ENCODE results near the gene ZNF787.

ZNF787 gene

DNA sequence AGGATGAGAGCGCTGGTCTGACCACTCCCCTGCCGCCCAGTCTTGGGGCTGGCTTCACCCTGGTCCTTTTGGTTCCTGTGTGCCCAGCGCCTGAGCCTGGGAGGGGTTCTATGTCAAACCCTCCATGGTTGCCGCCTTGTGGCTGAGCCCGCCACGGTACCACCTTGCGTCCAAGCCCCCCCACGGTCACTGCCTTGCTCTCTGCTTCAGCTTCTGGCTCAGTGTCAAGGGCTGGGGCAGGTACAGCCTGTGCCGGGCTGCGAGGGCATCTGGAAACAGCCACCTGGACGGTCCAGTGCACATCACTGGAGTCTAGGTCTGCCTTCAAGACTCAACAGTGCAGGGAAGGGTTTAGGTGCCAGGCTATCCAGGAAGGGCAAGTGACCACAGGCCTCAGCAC is 40.4 kb upstream of the ZNF787 start:
- H2AK5ac ChIP-seq (ENCODE audit: low read length): no peak overlapping the region
- H2BK5ac ChIP-seq (ENCODE audit: low read length): no peak overlapping the region
- no peak overlapping the region for H2BK120ac ChIP-seq (ENCODE audit: low read depth, low read length)
- H3K27me3 ChIP-seq (ENCODE audit: insufficient read depth, low read length, poor library complexity): no peaks in the 10 kb centered on the region
- no peak overlapping the region for H4K5ac ChIP-seq (ENCODE audit: low read length)
- no CpG with 5 or more reads among the region's 11 CpGs for WGBS (ENCODE audit: extremely low coverage, insufficient coverage, low lambda C conversion rate)
- H3K9ac ChIP-seq (ENCODE audit: low read length): no peak overlapping the region
- H3K79me1 ChIP-seq (ENCODE audit: low read length): no peaks in the 10 kb centered on the region
- H4K8ac ChIP-seq (ENCODE audit: low read depth, low read length): no peak overlapping the region
- H2BK15ac ChIP-seq (replicated peaks; ENCODE audit: low read depth): no peak overlapping the region
- no peak overlapping the region for H3K4me3 ChIP-seq (ENCODE audit: low read length)
- no peaks in the 10 kb centered on the region for H3K36me3 ChIP-seq (ENCODE audit: control insufficient read depth, insufficient read depth, low read length)
- H3K4me1 ChIP-seq (ENCODE audit: control insufficient read depth, low read depth, low read length): no peaks in the 10 kb centered on the region
- H3K79me2 ChIP-seq (ENCODE audit: control insufficient read depth, insufficient read depth, low read length): no peaks in the 10 kb centered on the region
- no peak overlapping the region for H3K18ac ChIP-seq (ENCODE audit: low read length)
- no peak overlapping the region for H3K56ac ChIP-seq (ENCODE audit: low read length)
- H3K4me2 ChIP-seq (ENCODE audit: low read length): no peak overlapping the region
- H3K23ac ChIP-seq (ENCODE audit: low read length): no peak overlapping the region
- H3K4ac ChIP-seq (ENCODE audit: low read depth, low read length): no peak overlapping the region
- H3K27ac ChIP-seq (ENCODE audit: low read depth, low read length): no peak overlapping the region
- DNase-seq: no peak

DNA sequence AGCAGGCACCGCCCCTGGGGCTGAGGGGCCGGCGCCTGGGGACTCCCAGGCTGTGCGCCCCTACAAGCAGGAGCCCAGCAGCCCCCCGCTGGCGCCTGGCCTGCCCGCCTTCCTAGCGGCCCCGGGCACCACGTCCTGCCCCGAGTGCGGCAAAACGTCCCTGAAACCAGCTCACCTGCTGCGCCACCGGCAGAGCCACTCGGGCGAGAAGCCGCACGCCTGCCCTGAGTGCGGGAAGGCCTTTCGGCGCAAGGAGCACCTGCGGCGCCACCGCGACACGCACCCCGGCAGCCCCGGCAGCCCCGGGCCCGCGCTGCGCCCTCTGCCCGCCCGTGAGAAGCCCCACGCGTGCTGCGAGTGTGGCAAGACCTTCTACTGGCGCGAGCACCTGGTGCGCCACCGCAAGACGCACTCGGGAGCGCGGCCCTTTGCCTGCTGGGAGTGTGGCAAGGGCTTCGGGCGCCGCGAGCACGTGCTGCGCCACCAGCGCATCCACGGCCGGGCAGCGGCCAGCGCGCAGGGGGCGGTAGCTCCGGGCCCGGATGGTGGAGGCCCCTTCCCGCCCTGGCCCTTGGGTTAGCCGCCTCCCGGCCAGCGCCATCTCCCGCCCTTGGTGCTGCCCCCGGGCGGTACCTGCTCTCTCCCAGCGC is 38.7 kb upstream of the ZNF787 start:
- Histone ChIP-seq H3K4ac (ENCODE audit: low read depth, low read length) (no peak overlapping the region), H3K27ac (ENCODE audit: low read depth, low read length) (no peak overlapping the region), H3K4me1 (ENCODE audit: control insufficient read depth, low read depth, low read length) (no peaks in the 10 kb centered on the region), H4K5ac (ENCODE audit: low read length) (no peak overlapping the region), H2BK5ac (ENCODE audit: low read length) (no peak overlapping the region), H3K27me3 (ENCODE audit: insufficient read depth, low read length, poor library complexity) (no peaks in the 10 kb centered on the region), H3K18ac (ENCODE audit: low read length) (no peak overlapping the region), H3K4me2 (ENCODE audit: low read length) (no peak overlapping the region), H2BK120ac (ENCODE audit: low read depth, low read length) (no peak overlapping the region), H3K79me1 (ENCODE audit: low read length) (peaks cover 4% of the 10 kb centered on the region), H3K9ac (ENCODE audit: low read length) (no peak overlapping the region), H3K4me3 (ENCODE audit: low read length) (no peak overlapping the region), H3K36me3 (ENCODE audit: control insufficient read depth, insufficient read depth, low read length) (no peaks in the 10 kb centered on the region), H3K23ac (ENCODE audit: low read length) (no peak overlapping the region), H2BK15ac (replicated peaks; ENCODE audit: low read depth) (no peak overlapping the region), H3K79me2 (ENCODE audit: control insufficient read depth, insufficient read depth, low read length) (no peaks in the 10 kb centered on the region), H2AK5ac (ENCODE audit: low read length) (no peak overlapping the region), H3K56ac (ENCODE audit: low read length) (no peak overlapping the region), H4K8ac (ENCODE audit: low read depth, low read length) (no peak overlapping the region)
- no CpG with 5 or more reads among the region's 69 CpGs for WGBS (ENCODE audit: extremely low coverage, insufficient coverage, low lambda C conversion rate)
- no peak for DNase-seq

- H3K23ac ChIP-seq (ENCODE audit: low read length): no peak overlapping the region
Measured at GRCh38 chr19:56159009-56159559, 38.0 kb upstream of the ZNF787 start.

DNA sequence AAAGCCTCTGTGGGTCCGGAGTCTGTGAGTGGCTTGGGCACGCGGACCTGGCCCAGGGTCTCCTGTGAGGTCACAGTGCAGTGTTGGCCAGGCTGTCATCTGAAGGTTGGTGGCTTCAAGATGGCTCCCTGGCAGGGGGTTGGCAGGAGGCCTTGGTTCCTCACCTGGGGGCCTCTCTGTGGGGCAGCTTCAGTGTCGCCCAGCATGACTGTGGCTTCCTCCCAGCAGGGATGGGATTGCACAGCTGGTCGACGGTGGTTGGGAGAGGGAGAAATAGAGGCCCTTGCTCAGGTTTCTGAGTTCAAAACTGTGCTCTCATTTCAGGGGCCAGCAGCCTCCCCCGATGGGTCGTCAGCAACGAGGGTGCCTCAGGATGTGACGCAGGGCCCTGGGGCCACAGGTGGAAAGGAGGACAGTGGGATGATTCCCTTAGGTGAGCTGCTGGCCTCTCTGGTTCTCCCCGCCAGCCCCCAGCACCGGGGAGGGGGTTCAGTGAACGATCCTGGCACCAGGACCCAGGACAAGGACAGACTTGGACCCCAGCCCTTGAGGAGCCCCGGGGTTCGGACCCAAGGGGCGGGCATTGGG is 37.2 kb upstream of the ZNF787 start:
- no CpG with 5 or more reads among the region's 16 CpGs for WGBS (ENCODE audit: extremely low coverage, insufficient coverage, low lambda C conversion rate)
- Histone ChIP-seq H3K23ac (ENCODE audit: low read length) (no peak overlapping the region), H3K9ac (ENCODE audit: low read length) (no peak overlapping the region), H3K27me3 (ENCODE audit: insufficient read depth, low read length, poor library complexity) (no peaks in the 10 kb centered on the region), H3K4me3 (ENCODE audit: low read length) (no peak overlapping the region), H3K4me1 (ENCODE audit: control insufficient read depth, low read depth, low read length) (peaks cover 4% of the 10 kb centered on the region), H3K4ac (ENCODE audit: low read depth, low read length) (no peak overlapping the region), H2AK5ac (ENCODE audit: low read length) (no peak overlapping the region), H3K27ac (ENCODE audit: low read depth, low read length) (no peak overlapping the region), H2BK15ac (replicated peaks; ENCODE audit: low read depth) (no peak overlapping the region), H3K36me3 (ENCODE audit: control insufficient read depth, insufficient read depth, low read length) (no peaks in the 10 kb centered on the region), H3K79me1 (ENCODE audit: low read length) (peaks cover 4% of the 10 kb centered on the region), H2BK120ac (ENCODE audit: low read depth, low read length) (no peak overlapping the region), H3K18ac (ENCODE audit: low read length) (no peak overlapping the region), H3K79me2 (ENCODE audit: control insufficient read depth, insufficient read depth, low read length) (no peaks in the 10 kb centered on the region), H3K56ac (ENCODE audit: low read length) (no peak overlapping the region), H3K4me2 (ENCODE audit: low read length) (no peak overlapping the region), H2BK5ac (ENCODE audit: low read length) (no peak overlapping the region), H4K8ac (ENCODE audit: low read depth, low read length) (no peak overlapping the region), H4K5ac (ENCODE audit: low read length) (no peak overlapping the region)
- no peak for DNase-seq

More at GRCh38 chr19:56159009-56159559, 38.0 kb upstream of the ZNF787 start:
- no peak for DNase-seq
- Histone ChIP-seq H3K56ac (ENCODE audit: low read length) (no peak overlapping the region), H3K79me1 (ENCODE audit: low read length) (peaks cover 4% of the 10 kb centered on the region), H3K4ac (ENCODE audit: low read depth, low read length) (no peak overlapping the region), H3K79me2 (ENCODE audit: control insufficient read depth, insufficient read depth, low read length) (no peaks in the 10 kb centered on the region), H3K27ac (ENCODE audit: low read depth, low read length) (no peak overlapping the region), H4K8ac (ENCODE audit: low read depth, low read length) (no peak overlapping the region), H3K4me1 (ENCODE audit: control insufficient read depth, low read depth, low read length) (no peaks in the 10 kb centered on the region), H3K36me3 (ENCODE audit: control insufficient read depth, insufficient read depth, low read length) (no peaks in the 10 kb centered on the region), H2BK120ac (ENCODE audit: low read depth, low read length) (no peak overlapping the region), H4K5ac (ENCODE audit: low read length) (no peak overlapping the region), H3K4me2 (ENCODE audit: low read length) (no peak overlapping the region), H3K18ac (ENCODE audit: low read length) (no peak overlapping the region), H2AK5ac (ENCODE audit: low read length) (no peak overlapping the region), H3K9ac (ENCODE audit: low read length) (no peak overlapping the region), H3K27me3 (ENCODE audit: insufficient read depth, low read length, poor library complexity) (no peaks in the 10 kb centered on the region), H2BK5ac (ENCODE audit: low read length) (no peak overlapping the region), H3K4me3 (ENCODE audit: low read length) (no peak overlapping the region), H2BK15ac (replicated peaks; ENCODE audit: low read depth) (no peak overlapping the region)
- 100% methylated on average over 7 of the region's 9 CpGs for WGBS (ENCODE audit: extremely low coverage, insufficient coverage, low lambda C conversion rate)

- Histone ChIP-seq H2BK5ac (ENCODE audit: low read length) (no peak overlapping the region), H3K79me2 (ENCODE audit: control insufficient read depth, insufficient read depth, low read length) (no peaks in the 10 kb centered on the region), H3K79me1 (ENCODE audit: low read length) (peaks cover 4% of the 10 kb centered on the region), H3K18ac (ENCODE audit: low read length) (no peak overlapping the region), H2BK15ac (replicated peaks; ENCODE audit: low read depth) (no peak overlapping the region), H3K36me3 (ENCODE audit: control insufficient read depth, insufficient read depth, low read length) (no peaks in the 10 kb centered on the region), H2BK120ac (ENCODE audit: low read depth, low read length) (no peak overlapping the region), H3K4me1 (ENCODE audit: control insufficient read depth, low read depth, low read length) (peaks cover 9% of the 10 kb centered on the region), H3K27me3 (ENCODE audit: insufficient read depth, low read length, poor library complexity) (no peaks in the 10 kb centered on the region), H3K23ac (ENCODE audit: low read length) (no peak overlapping the region), H3K27ac (ENCODE audit: low read depth, low read length) (no peak overlapping the region), H4K5ac (ENCODE audit: low read length) (no peak overlapping the region), H3K56ac (ENCODE audit: low read length) (no peak overlapping the region), H3K4me2 (ENCODE audit: low read length) (no peak overlapping the region), H3K4me3 (ENCODE audit: low read length) (no peak overlapping the region), H4K8ac (ENCODE audit: low read depth, low read length) (no peak overlapping the region), H3K4ac (ENCODE audit: low read depth, low read length) (no peak overlapping the region), H2AK5ac (ENCODE audit: low read length) (no peak overlapping the region), H3K9ac (ENCODE audit: low read length) (no peak overlapping the region)
- no peak for DNase-seq
- no CpG with 5 or more reads among the region's 11 CpGs for WGBS (ENCODE audit: extremely low coverage, insufficient coverage, low lambda C conversion rate)
Measured at GRCh38 chr19:56156768-56157167, 35.7 kb upstream of the ZNF787 start.

Measured in mesendoderm (in vitro differentiated cells).